Measurements from ENCODE around the gene WIPI1.
"Not testable (repeated sequence)": the region's sequence is repeated elsewhere in the genome, so short reads cannot be mapped to it uniquely, and the experiment has no call there.

The WIPI1 gene

GRCh38 chr17:68385490-68386215, 71.6 kb downstream of the WIPI1 start:
- DNase-seq (ENCODE audit: low spot score) = no peak

- no peak for DNase-seq (ENCODE audit: low spot score)
Observed at GRCh38 chr17:68384941-68385340, 72.4 kb downstream of the WIPI1 start.

- DNase-seq (ENCODE audit: low spot score) = no peak
Observed at GRCh38 chr17:68384471-68384870, 72.8 kb downstream of the WIPI1 start.

- DNase-seq (ENCODE audit: low spot score) = no peak
Observed at GRCh38 chr17:68383443-68384321, 73.6 kb downstream of the WIPI1 start.

- DNase-seq (ENCODE audit: low spot score) = no peak
Observed at GRCh38 chr17:68383120-68383442, 74.2 kb downstream of the WIPI1 start.

GRCh38 chr17:68382582-68383085, 74.7 kb downstream of the WIPI1 start:
- DNase-seq (ENCODE audit: low spot score) = no peak

- no peak for DNase-seq (ENCODE audit: low spot score)
Observed at GRCh38 chr17:68381076-68381900, 76.0 kb downstream of the WIPI1 start.

- no peak for DNase-seq (ENCODE audit: low spot score)
Observed at GRCh38 chr17:68379692-68380677, 77.3 kb downstream of the WIPI1 start.

- no peak for DNase-seq (ENCODE audit: low spot score)
Observed at GRCh38 chr17:68379177-68379510, 78.2 kb downstream of the WIPI1 start.

- DNase-seq (ENCODE audit: low spot score) = peak; percentile 41
Observed at GRCh38 chr17:68378268-68379176, 78.8 kb downstream of the WIPI1 start.

GRCh38 chr17:68377771-68378267, 79.5 kb downstream of the WIPI1 start:
- no peak for DNase-seq (ENCODE audit: low spot score)

- DNase-seq (ENCODE audit: low spot score) = not testable (repeated sequence)
Observed at GRCh38 chr17:68376178-68376577, 81.1 kb downstream of the WIPI1 start.

GRCh38 chr17:68375566-68375965, 81.7 kb downstream of the WIPI1 start:
- no peak for DNase-seq (ENCODE audit: low spot score)

Small RNA genes lying within 50 kb of the gene (small RNA-seq; reads per million reads assigned to genes)
- gene MIR635 = 0 reads per million in 2 experiments

Measured in SK-N-DZ (cell line).